Liver (tissue), 9 donors: ENCODE measurements around the gene GLB1L3. TPM values are rescaled to one million over a fixed set of nuclear protein-coding genes. Genes with fewer than 3 reads are reported as not detected.

ENCODE experiments used
- DNase-seq: peaks from one replicate; pipeline ENCODE4 v3.0.0-alpha.2; 2017; ENCODE audit warnings: low spot score
- H3K27ac ChIP-seq, 2 donors: one replicate each; pipeline ENCODE4 v1.7.0; 2013; ENCODE audit warnings: inconsistent platforms in 2 of 2, low read length in 2 of 2, control low read depth in 1 of 2, low read depth in 1 of 2, mild to moderate bottlenecking in 1 of 2
- H3K27me3 ChIP-seq, 4 donors: one replicate each; pipeline versions ENCODE4 v1.6.1 to v1.7.0; 2013; ENCODE audit warnings: low read length in 3 of 4, inconsistent platforms in 1 of 4, mild to moderate bottlenecking in 1 of 4, moderate library complexity in 1 of 4; ENCODE audit not compliant: control insufficient read depth in 4 of 4, insufficient read depth in 4 of 4
- H3K36me3 ChIP-seq, 4 donors: one replicate each; pipeline versions ENCODE4 v1.6.1 to v1.7.0; 2013; ENCODE audit warnings: low read length in 3 of 4, mild to moderate bottlenecking in 3 of 4, low read depth in 1 of 4, moderate library complexity in 1 of 4; ENCODE audit not compliant: control insufficient read depth in 4 of 4, insufficient read depth in 3 of 4
- H3K4me1 ChIP-seq, 4 donors: one replicate each; pipeline versions ENCODE4 v1.6.1 to v1.7.0; 2013; ENCODE audit warnings: low read length in 3 of 4, mild to moderate bottlenecking in 3 of 4, moderate library complexity in 1 of 4; ENCODE audit not compliant: control insufficient read depth in 4 of 4, insufficient read depth in 4 of 4
- H3K4me3 ChIP-seq, 3 donors: one replicate each; pipeline versions ENCODE4 v1.6.1 to v1.7.0; 2013; ENCODE audit warnings: low read length in 3 of 3, control low read depth in 1 of 3, low read depth in 1 of 3, mild to moderate bottlenecking in 1 of 3
- H3K9ac ChIP-seq, 2 donors: one replicate each; pipeline ENCODE4 v1.7.0; 2013; ENCODE audit warnings: low read length in 2 of 2, mild to moderate bottlenecking in 2 of 2, moderate library complexity in 2 of 2, control low read depth in 1 of 2, low read depth in 1 of 2
- H3K9me3 ChIP-seq, 4 donors: one replicate each; pipeline versions ENCODE4 v1.6.1 to v1.7.0; 2013; ENCODE audit warnings: low read length in 3 of 4; ENCODE audit not compliant: control insufficient read depth in 4 of 4
- EGR1 ChIP-seq, 2 donors: IDR thresholded peaks; 2 replicates each; pipeline ENCODE4 v1.6.1; 2016 to 2018; ENCODE audit warnings: antibody characterized with exemption in 2 of 2, low read depth in 2 of 2
- FOXA1 ChIP-seq: IDR thresholded peaks from 2 replicates; pipeline ENCODE4 v1.6.1; 2016; ENCODE audit warnings: antibody characterized with exemption
- FOXA2 ChIP-seq: IDR thresholded peaks from 2 replicates; pipeline ENCODE4 v1.6.1; 2016; ENCODE audit warnings: antibody characterized with exemption
- GABPA ChIP-seq, 2 donors: IDR thresholded peaks in 1 of 2; conservative IDR thresholded peaks in 1 of 2; 2 replicates each; pipeline ENCODE4 v1.6.1; 2016; ENCODE audit warnings: antibody characterized with exemption in 2 of 2, mild to moderate bottlenecking in 1 of 2, moderate library complexity in 1 of 2
- HNF4A ChIP-seq, 2 donors: conservative IDR thresholded peaks; 2 replicates each; pipeline ENCODE4 v1.6.1; 2016; ENCODE audit warnings: antibody characterized with exemption in 2 of 2, mild to moderate bottlenecking in 2 of 2
- HNF4G ChIP-seq: IDR thresholded peaks from 2 replicates; pipeline ENCODE4 v1.6.1; 2016; ENCODE audit warnings: antibody characterized with exemption
- JUND ChIP-seq, 2 donors: IDR thresholded peaks; 2 replicates each; pipeline ENCODE4 v1.6.1; 2016; ENCODE audit warnings: antibody characterized with exemption in 2 of 2
- MAX ChIP-seq: IDR thresholded peaks from 2 replicates; pipeline ENCODE4 v1.6.1; 2016; ENCODE audit warnings: antibody characterized with exemption
- NR2F2 ChIP-seq: IDR thresholded peaks from 2 replicates; pipeline ENCODE4 v1.6.1; 2016; ENCODE audit warnings: antibody characterized with exemption
- RAD21 ChIP-seq, 2 donors: IDR thresholded peaks; 2 replicates each; pipeline ENCODE4 v1.6.1; 2016; ENCODE audit warnings: antibody characterized with exemption in 2 of 2, mild to moderate bottlenecking in 2 of 2
- REST ChIP-seq: IDR thresholded peaks from 2 replicates; pipeline ENCODE4 v1.6.1; 2016; ENCODE audit warnings: antibody characterized with exemption, mild to moderate bottlenecking
- RXRA ChIP-seq, 2 donors: IDR thresholded peaks; 2 replicates each; pipeline ENCODE4 v1.6.1; 2017 to 2018; ENCODE audit warnings: antibody characterized with exemption in 2 of 2, mild to moderate bottlenecking in 1 of 2
- SP1 ChIP-seq: IDR thresholded peaks from 2 replicates; pipeline ENCODE4 v1.6.1; 2018; ENCODE audit warnings: antibody characterized with exemption, mild to moderate bottlenecking
- TAF1 ChIP-seq: conservative IDR thresholded peaks from 2 replicates; pipeline ENCODE4 v1.6.1; 2016; ENCODE audit warnings: antibody characterized with exemption, mild to moderate bottlenecking
- YY1 ChIP-seq: IDR thresholded peaks from 2 replicates; pipeline ENCODE4 v1.6.1; 2016; ENCODE audit warnings: antibody characterized with exemption, mild to moderate bottlenecking
- ZBTB33 ChIP-seq: IDR thresholded peaks from 2 replicates; pipeline ENCODE4 v1.6.1; 2016; ENCODE audit warnings: antibody characterized with exemption
- WGBS: extraction: QIAGEN DNeasy Blood & Tissue Kit; methylation state at CpG from one replicate; pipeline ENCODE4 v1.1.7; 2013; 5-methylcytosine and 5-hydroxymethylcytosine counted together
- polyA plus RNA-seq, 2 donors: library from polyadenylated mRNA; stranded (reverse) in 1 of 2; unstranded in 1 of 2; fragments of 200-250 nt in 1 of 2; fragments of >200 nt in 1 of 2; fragmentation: Nextera tagmentation in 1 of 2; extraction: Ambion mirVana in 1 of 2; gene quantifications; one replicate each; pipeline versions ENCODE4 v1.2.1 to v1.2.3, GENCODE V29; 2013 to 2015
- total RNA-seq, 2 donors: library from RNA; depleted of rRNA; stranded (reverse); fragments of >200 nt; gene quantifications; one replicate each; pipeline ENCODE4 v1.2.3, GENCODE V29; 2014
- TF ChIP-seq, protein P1 (sequence below): fragments of 150-350 bp; IDR thresholded peaks from 2 replicates; pipeline ENCODE4 v1.5.1; 2017; ENCODE audit warnings: improper control_type of control experiment, low read depth, low read length; ENCODE audit not compliant: missing input control
- TF ChIP-seq, protein P2 (sequence below): IDR thresholded peaks from 2 replicates; pipeline ENCODE4 v1.6.1; 2016; ENCODE audit warnings: antibody characterized with exemption
- donor health status: healthy.
- donor health status: healthy.
- donor health status: healthy.
- donor health status: healthy.
- donor health status: healthy.

The GLB1L3 gene
- total and polyA plus RNA-seq, 4 donors = 0.08 TPM; not detected in 3

- Histone ChIP-seq H3K36me3 (peaks cover 1 to 39% (median 33%) of the 10 kb centered on the region in 4 donors), H3K9me3 (no peaks in the 10 kb centered on the region), H3K27me3 (no peaks in the 10 kb centered on the region), H3K4me1 (peaks cover 11 to 34% (median 30%) of the 10 kb centered on the region in 4 donors), H3K27ac (peak overlapping the region; percentile 79 to 84), H3K4me3 (no peak overlapping the region), H3K9ac (peak overlapping the region in 1 of 2 donors; percentile 76)
- no peak for DNase-seq
- 92% methylated on average over 3 of the region's 3 CpGs for WGBS
- TF ChIP-seq, protein P1, sequence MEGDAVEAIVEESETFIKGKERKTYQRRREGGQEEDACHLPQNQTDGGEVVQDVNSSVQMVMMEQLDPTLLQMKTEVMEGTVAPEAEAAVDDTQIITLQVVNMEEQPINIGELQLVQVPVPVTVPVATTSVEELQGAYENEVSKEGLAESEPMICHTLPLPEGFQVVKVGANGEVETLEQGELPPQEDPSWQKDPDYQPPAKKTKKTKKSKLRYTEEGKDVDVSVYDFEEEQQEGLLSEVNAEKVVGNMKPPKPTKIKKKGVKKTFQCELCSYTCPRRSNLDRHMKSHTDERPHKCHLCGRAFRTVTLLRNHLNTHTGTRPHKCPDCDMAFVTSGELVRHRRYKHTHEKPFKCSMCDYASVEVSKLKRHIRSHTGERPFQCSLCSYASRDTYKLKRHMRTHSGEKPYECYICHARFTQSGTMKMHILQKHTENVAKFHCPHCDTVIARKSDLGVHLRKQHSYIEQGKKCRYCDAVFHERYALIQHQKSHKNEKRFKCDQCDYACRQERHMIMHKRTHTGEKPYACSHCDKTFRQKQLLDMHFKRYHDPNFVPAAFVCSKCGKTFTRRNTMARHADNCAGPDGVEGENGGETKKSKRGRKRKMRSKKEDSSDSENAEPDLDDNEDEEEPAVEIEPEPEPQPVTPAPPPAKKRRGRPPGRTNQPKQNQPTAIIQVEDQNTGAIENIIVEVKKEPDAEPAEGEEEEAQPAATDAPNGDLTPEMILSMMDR = no peak
- TF ChIP-seq HNF4A (conservative IDR thresholded peaks at IDR 0.05) (no peak), FOXA1 (no peak), MAX (no peak), RXRA (IDR thresholded peaks at IDR 0.05) (no peak), YY1 (no peak), NR2F2 (no peak), GABPA (IDR thresholded peaks at IDR 0.05 in 1 of 2, conservative IDR thresholded peaks at IDR 0.05 in 1 of 2) (no peak), ZBTB33 (no peak), SP1 (no peak), HNF4G (no peak), FOXA2 (no peak), TAF1 (no peak)
- TF ChIP-seq, protein P2, sequence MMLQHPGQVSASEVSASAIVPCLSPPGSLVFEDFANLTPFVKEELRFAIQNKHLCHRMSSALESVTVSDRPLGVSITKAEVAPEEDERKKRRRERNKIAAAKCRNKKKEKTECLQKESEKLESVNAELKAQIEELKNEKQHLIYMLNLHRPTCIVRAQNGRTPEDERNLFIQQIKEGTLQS = no peak
These were observed 25.9 kb upstream of the GLB1L3 start for GRCh38 chr11:134250246-134250645.

DNA sequence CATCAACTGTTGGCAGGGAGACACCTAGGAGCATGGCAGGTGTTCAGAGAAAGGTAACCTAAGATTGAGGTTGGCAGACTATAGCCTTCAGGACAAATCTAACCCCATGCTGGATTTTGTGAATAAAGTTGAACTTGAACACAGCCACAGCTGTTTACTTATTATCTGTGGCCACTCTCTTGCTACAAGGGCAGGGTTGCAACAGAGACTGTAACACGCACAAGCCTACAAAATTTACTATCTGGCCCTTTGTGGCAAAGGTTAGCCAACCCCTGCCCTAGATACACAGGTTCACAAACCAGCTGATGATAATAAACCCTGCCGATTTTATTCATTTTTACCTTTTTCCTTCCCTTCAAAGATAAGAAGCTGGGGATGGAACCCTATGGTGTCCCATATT, 25.5 kb upstream of the GLB1L3 start:
- Histone ChIP-seq H3K9ac (peak overlapping the region in 1 of 2 donors; percentile 76), H3K27me3 (no peaks in the 10 kb centered on the region), H3K27ac (peak overlapping the region; percentile 79 to 84), H3K4me3 (no peak overlapping the region), H3K9me3 (no peaks in the 10 kb centered on the region), H3K36me3 (peaks cover 0 to 36% (median 31%) of the 10 kb centered on the region in 4 donors), H3K4me1 (peaks cover 11 to 34% (median 30%) of the 10 kb centered on the region in 4 donors)
- no peak for DNase-seq
- 29% methylated on average over 2 of the region's 2 CpGs for WGBS
- TF ChIP-seq, protein P1 = no peak
- peak in 1 of 2 donors; percentile 60 for TF ChIP-seq JUND (IDR thresholded peaks at IDR 0.05)
- TF ChIP-seq, protein P2 = peak; percentile 61
- TF ChIP-seq GABPA (IDR thresholded peaks at IDR 0.05 in 1 of 2, conservative IDR thresholded peaks at IDR 0.05 in 1 of 2) = peak in 1 of 2 donors; percentile 11
- peak; percentile 25 to 44 for TF ChIP-seq RAD21 (IDR thresholded peaks at IDR 0.05)
- TF ChIP-seq HNF4G = peak; percentile 44
- TF ChIP-seq REST = peak; percentile 88
- peak; percentile 97 for TF ChIP-seq FOXA1
- TF ChIP-seq EGR1 (IDR thresholded peaks at IDR 0.05; ENCODE audit: low read depth in 2 of 2) = no peak
- peak; percentile 79 for TF ChIP-seq MAX
- TF ChIP-seq FOXA2 = peak; percentile 97
- TF ChIP-seq YY1 = peak; percentile 89
- peak; percentile 97 to 98 for TF ChIP-seq RXRA (IDR thresholded peaks at IDR 0.05)
- TF ChIP-seq TAF1 = no peak
- TF ChIP-seq NR2F2 = peak; percentile 56
